ENCODE data around the gene SH3RF3. TPM values are rescaled to one million over a fixed set of nuclear protein-coding genes. Genes with fewer than 3 reads are reported as not detected.

Gene SH3RF3
- total RNA-seq, 3 donors from 2014 or later (not counting 1 experiment from before 2014, with no cell fraction given) = 0.23 to 0.61 (median 0.34) TPM

GRCh38 chr2:109531221-109531620 is 402.2 kb downstream of the SH3RF3 start:
- no peaks in the 10 kb centered on the region for H3K9me3 Mint-ChIP-seq
- WGBS (ENCODE audit: insufficient coverage) = 41% methylated on average over 5 of the region's 5 CpGs
- Histone ChIP-seq H3K27me3 (ENCODE audit: control insufficient read depth, insufficient read depth, low read length) (no peaks in the 10 kb centered on the region), H3K9me3 (ENCODE audit: control insufficient read depth, insufficient read depth, low read length) (no peaks in the 10 kb centered on the region), H3K4me3 (ENCODE audit: low read length) (no peak overlapping the region), H3K27ac (ENCODE audit: low read length) (no peak overlapping the region), H3K36me3 (ENCODE audit: control insufficient read depth, insufficient read depth, low read length) (no peaks in the 10 kb centered on the region), H3K4me1 (ENCODE audit: control insufficient read depth, insufficient read depth, low read length) (no peaks in the 10 kb centered on the region)
- DNase-seq (no peak), ATAC-seq (no peak)
- no peaks in the 10 kb centered on the region for H3K36me3 Mint-ChIP-seq
- H3K27ac Mint-ChIP-seq = no peak overlapping the region
- intact Hi-C loops (cut with micrococcal nuclease) = no loop called here
- peaks cover 10 to 21% of the 10 kb centered on the region in 2 donors for H3K27me3 Mint-ChIP-seq (ENCODE audit: low read depth in 2 of 2)
- no peak overlapping the region for H3K4me3 Mint-ChIP-seq
- TF ChIP-seq, protein P1, sequence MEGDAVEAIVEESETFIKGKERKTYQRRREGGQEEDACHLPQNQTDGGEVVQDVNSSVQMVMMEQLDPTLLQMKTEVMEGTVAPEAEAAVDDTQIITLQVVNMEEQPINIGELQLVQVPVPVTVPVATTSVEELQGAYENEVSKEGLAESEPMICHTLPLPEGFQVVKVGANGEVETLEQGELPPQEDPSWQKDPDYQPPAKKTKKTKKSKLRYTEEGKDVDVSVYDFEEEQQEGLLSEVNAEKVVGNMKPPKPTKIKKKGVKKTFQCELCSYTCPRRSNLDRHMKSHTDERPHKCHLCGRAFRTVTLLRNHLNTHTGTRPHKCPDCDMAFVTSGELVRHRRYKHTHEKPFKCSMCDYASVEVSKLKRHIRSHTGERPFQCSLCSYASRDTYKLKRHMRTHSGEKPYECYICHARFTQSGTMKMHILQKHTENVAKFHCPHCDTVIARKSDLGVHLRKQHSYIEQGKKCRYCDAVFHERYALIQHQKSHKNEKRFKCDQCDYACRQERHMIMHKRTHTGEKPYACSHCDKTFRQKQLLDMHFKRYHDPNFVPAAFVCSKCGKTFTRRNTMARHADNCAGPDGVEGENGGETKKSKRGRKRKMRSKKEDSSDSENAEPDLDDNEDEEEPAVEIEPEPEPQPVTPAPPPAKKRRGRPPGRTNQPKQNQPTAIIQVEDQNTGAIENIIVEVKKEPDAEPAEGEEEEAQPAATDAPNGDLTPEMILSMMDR (IDR thresholded peaks at IDR 0.05) = no peak
- H3K4me1 Mint-ChIP-seq = no peaks in the 10 kb centered on the region

DNA sequence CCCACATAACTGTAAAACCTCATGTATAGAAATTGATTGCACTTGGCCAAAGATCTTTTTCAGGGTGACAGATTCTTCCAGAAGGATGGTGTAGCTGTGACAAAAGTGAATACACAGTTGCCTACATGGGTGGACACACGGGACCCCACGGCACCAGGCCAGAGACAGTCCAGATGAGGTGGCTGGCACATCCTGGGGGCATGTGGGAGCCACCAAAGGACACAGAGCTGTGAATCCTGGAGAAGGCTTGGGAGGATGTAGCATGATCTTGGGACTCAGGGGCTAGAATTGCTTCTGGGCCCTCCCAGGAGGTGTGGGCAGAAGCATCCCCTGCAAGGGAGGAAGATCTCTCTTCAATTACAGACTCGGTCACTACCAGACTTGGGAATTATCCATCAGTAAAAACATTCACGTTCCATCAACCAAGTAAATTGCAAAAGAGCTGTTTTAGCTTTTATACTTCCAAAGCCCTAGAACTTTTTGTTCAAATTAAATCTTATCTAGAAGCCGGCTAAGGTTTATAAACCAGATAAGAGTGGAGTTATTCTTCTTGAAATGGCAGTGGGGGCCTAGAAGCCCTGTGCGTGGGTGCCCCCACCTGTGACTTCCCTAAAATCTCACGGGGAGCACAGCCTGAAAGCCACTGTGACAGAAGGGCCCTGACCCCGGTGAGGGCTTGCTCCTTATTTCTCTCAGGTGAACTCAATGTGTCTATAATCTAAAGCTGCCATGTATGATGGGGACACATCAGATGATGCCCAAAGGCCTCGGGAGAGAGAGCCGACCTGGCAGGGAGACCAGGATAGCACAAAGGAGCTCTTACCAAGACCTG is 403.1 kb downstream of the SH3RF3 start:
- no peak for DNase-seq
- H3K27ac ChIP-seq (ENCODE audit: low read length) = no peak overlapping the region
- no peaks in the 10 kb centered on the region for H3K36me3 Mint-ChIP-seq
- intact Hi-C loops (cut with micrococcal nuclease) = no loop called here
- H3K4me3 Mint-ChIP-seq = no peak overlapping the region
- H3K9me3 ChIP-seq (ENCODE audit: control insufficient read depth, insufficient read depth, low read length) = no peaks in the 10 kb centered on the region
- no peak overlapping the region for H3K27ac Mint-ChIP-seq
- H3K9me3 Mint-ChIP-seq = no peaks in the 10 kb centered on the region
- no peaks in the 10 kb centered on the region for H3K27me3 ChIP-seq (ENCODE audit: control insufficient read depth, insufficient read depth, low read length)
- no peaks in the 10 kb centered on the region for H3K36me3 ChIP-seq (ENCODE audit: control insufficient read depth, insufficient read depth, low read length)
- 78% methylated on average over 8 of the region's 10 CpGs for WGBS (ENCODE audit: insufficient coverage)
- ATAC-seq = no peak
- no peak overlapping the region for H3K4me3 ChIP-seq (ENCODE audit: low read length)
- no peaks in the 10 kb centered on the region for H3K4me1 Mint-ChIP-seq
- TF ChIP-seq, protein P1 (IDR thresholded peaks at IDR 0.05) = no peak
- H3K4me1 ChIP-seq (ENCODE audit: control insufficient read depth, insufficient read depth, low read length) = no peaks in the 10 kb centered on the region
- H3K27me3 Mint-ChIP-seq (ENCODE audit: low read depth in 2 of 2) = peaks cover 10 to 30% of the 10 kb centered on the region in 2 donors

DNA sequence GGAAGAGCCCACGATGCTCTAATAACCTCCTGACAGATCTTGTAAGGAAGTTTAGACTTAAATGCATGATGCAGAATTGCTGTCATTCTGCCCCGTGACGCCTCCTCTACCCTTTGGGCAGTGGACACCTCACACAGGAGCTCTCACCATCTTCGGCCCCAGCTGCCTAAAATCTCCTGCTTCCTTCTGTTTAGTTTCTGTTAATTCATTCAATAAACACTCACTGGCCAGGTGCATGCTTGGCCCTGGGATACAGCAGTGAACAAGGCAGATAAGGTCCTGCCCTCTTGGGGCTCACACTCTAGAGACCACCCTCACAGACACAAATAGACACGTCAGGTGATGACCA is 403.7 kb downstream of the SH3RF3 start:
- no peak overlapping the region for H3K27ac ChIP-seq (ENCODE audit: low read length)
- DNase-seq = no peak
- no peak overlapping the region for H3K4me3 ChIP-seq (ENCODE audit: low read length)
- TF ChIP-seq, protein P1 (IDR thresholded peaks at IDR 0.05) = no peak
- Mint-ChIP-seq H3K9me3 (no peaks in the 10 kb centered on the region), H3K36me3 (no peaks in the 10 kb centered on the region), H3K27me3 (ENCODE audit: low read depth in 2 of 2) (peaks cover 10 to 31% of the 10 kb centered on the region in 2 donors), H3K4me3 (no peak overlapping the region), H3K27ac (no peak overlapping the region), H3K4me1 (no peaks in the 10 kb centered on the region)
- WGBS (ENCODE audit: insufficient coverage) = 91% methylated on average over 4 of the region's 5 CpGs
- intact Hi-C loops (cut with micrococcal nuclease) = no loop called here
- H3K4me1 ChIP-seq (ENCODE audit: control insufficient read depth, insufficient read depth, low read length) = no peaks in the 10 kb centered on the region
- no peaks in the 10 kb centered on the region for H3K9me3 ChIP-seq (ENCODE audit: control insufficient read depth, insufficient read depth, low read length)
- ATAC-seq = no peak
- no peaks in the 10 kb centered on the region for H3K27me3 ChIP-seq (ENCODE audit: control insufficient read depth, insufficient read depth, low read length)
- H3K36me3 ChIP-seq (ENCODE audit: control insufficient read depth, insufficient read depth, low read length) = no peaks in the 10 kb centered on the region

DNA sequence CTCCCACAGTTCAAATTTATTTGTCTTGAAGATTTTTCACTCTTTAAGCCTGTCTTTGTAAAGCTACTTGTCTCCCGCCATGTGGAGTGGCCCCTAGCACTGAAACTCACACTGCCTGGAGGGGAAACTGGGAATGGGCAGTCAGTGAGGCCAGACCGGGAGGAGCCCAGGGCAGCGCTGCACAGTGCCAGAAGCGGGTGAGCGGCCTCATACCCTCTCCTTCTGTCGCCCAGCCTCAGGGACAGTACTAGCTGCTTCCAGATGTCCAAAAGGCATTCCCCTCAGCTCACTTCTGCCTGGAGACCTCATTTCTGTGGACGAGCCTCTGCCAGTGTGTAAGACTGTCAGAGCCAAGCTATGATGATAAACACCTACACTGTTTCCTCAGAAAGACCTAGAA is 404.8 kb downstream of the SH3RF3 start:
- Histone ChIP-seq H3K27me3 (ENCODE audit: control insufficient read depth, insufficient read depth, low read length) (no peaks in the 10 kb centered on the region), H3K36me3 (ENCODE audit: control insufficient read depth, insufficient read depth, low read length) (no peaks in the 10 kb centered on the region), H3K27ac (ENCODE audit: low read length) (no peak overlapping the region), H3K4me3 (ENCODE audit: low read length) (no peak overlapping the region), H3K4me1 (ENCODE audit: control insufficient read depth, insufficient read depth, low read length) (no peaks in the 10 kb centered on the region), H3K9me3 (ENCODE audit: control insufficient read depth, insufficient read depth, low read length) (no peaks in the 10 kb centered on the region)
- TF ChIP-seq, protein P1 (IDR thresholded peaks at IDR 0.05) = no peak
- Mint-ChIP-seq H3K27ac (no peak overlapping the region), H3K4me3 (no peak overlapping the region), H3K9me3 (no peaks in the 10 kb centered on the region), H3K36me3 (no peaks in the 10 kb centered on the region), H3K4me1 (no peaks in the 10 kb centered on the region), H3K27me3 (ENCODE audit: low read depth in 2 of 2) (peaks cover 13 to 31% of the 10 kb centered on the region in 2 donors)
- DNase-seq = no peak
- 91% methylated on average over 7 of the region's 7 CpGs for WGBS (ENCODE audit: insufficient coverage)
- ATAC-seq = no peak
- intact Hi-C loops (cut with micrococcal nuclease) = no loop called here
